ENCODE results near the gene PPP1R11.
A peak's percentile ranks its signal among the peaks of the same experiment; 100 is the strongest.
"Not testable (repeated sequence)": the region's sequence is repeated elsewhere in the genome, so short reads cannot be mapped to it uniquely, and the experiment has no call there.

PPP1R11 gene

GRCh38 chr6:30100154-30100553, 33.2 kb downstream of the PPP1R11 start:
- no peak for DNase-seq

DNA sequence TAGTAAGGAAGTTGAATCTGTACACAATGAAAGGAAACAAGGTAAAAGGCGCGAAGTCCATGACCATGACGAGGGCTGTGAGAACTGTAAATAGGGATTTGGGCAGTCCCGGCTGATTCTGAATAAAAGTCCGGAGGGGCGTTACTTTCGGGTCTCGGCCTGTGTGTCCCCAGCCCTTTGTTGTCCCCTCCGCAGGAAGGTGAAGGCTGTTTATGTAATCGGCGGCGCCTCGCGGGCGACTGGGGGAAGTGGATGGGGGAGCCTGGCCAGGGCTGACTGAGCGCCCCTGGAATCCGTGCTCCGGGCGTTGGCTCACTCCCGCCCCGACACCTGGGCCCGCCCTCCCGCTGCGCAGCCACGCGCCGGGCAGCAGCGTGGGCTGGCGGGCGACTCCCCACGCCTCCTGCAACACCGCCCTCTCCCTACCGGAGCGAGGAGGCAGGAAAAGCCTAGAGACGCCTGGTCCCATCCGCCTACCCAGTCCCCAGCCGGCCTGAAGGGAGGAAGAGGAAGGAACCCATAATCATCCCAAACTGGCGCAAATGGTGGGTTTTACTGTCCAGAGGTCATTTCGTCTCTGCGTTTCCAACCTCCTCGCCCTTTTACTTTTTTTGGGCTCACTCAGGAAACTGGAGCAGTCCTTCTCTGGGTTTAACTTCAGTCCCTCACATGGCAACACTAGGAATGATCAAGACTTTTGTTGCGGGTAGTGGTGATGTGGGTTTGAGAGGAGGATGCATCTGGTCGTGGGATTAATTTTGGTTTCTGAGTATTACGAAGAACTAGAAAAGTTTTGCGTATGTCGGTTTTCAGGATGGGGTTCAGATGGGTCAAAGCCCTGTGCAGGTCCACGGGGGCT, 33.8 kb downstream of the PPP1R11 start:
- DNase-seq: no peak

- DNase-seq: peak; percentile 45
Measured at GRCh38 chr6:30101444-30102413, 34.7 kb downstream of the PPP1R11 start.

DNA sequence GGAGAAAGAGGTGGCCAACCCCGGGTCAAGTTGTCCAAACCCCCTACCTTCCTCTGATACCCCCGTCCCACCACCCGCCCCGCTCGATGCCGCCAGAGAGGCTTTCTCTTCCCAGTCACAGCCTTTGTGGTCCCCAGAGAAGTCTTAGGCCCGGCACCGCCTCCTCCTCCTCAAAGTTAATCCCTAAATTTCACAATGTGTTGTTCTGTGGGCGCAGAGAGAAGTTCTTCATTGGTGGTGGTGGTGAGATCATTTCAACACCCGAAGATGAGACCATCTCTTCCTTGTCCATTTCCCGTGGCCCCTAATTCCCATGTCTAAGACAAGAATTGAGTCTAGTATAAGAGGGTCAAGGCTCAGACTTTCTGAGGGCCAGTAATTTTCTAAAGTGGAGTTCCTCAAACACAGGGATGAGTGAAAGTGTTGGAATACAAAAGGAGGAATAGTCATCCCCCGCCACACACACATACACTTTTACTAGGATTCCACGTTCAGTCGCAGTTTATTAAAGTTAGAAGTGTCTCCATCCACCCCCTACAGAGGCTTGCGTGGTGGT, 35.5 kb downstream of the PPP1R11 start:
- DNase-seq: no peak

DNA sequence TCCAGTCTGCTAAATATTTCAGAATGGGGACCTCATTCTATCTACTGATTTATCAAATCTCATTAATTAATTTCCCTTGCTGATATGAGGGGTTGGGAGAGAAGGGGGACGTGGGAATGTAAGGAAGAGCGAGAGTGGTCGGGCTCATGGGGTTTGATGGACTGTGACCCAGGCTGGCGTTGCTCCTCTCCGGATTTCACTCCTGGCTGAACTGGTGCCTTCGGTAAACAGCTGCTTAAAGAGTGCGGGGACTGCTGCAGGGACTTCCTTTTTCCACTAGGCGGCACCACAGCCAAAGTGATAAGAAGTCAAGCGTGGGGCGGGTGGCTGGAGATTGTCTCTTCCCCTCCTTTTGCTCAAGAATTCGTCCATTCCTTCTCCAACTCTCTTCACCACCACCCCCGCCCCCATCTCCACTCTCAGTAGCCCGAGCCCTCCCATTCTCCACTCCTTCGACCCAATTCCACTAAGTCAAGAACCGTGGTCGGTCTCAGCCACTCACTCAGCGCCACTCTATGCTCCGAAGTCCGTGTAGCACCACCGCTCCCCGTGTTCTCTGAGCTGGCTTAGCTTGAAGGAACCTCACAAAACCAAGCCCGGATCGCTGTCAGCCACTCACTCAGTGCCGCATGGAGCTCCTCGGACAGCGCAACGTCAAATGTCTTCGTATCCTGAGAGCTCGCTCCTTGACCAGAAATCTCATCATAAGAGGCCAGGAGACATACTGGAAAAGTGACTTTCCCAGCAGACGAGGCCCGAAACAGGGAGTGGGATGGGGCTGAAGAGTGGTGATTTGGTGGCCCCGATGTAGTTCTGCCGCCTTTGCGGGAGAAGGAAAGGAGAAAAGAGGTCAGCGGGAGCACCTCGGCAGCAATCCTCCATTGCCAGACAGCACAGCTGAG, 36.2 kb downstream of the PPP1R11 start:
- DNase-seq: peak; percentile 62

- no peak for DNase-seq
Measured at GRCh38 chr6:30103872-30104179, 36.8 kb downstream of the PPP1R11 start.

- DNase-seq: no peak
Measured at GRCh38 chr6:30104661-30105060, 37.7 kb downstream of the PPP1R11 start.

DNA sequence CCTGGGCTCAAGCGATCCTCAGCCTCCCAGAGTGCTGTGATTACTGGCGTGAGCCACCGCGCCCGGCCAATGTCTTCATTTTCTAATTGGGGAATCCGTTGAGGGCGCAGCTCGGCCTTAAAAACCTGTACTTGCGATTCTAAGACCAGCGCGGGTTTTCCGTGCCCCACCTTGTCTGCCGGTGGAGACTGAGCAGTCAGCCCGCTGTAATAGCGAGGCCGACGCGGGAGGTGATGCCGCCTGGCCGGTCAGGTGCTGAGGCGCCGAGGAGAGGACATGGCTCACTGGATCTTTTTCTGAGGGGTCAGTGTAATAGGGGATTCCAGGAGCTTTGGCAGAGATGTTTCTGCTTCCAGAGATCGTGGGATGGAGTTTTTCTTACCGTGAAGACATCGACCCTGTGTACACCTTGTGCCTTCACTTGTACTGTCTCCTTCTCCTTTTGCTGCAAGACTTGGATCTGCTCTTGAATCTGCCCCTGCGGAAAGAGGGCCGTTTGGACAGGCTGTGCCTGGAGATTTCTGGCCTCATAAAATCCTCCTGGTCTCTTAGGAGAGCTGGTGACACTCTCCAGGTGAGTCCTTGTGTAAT, 44.4 kb downstream of the PPP1R11 start:
- DNase-seq: no peak

DNA sequence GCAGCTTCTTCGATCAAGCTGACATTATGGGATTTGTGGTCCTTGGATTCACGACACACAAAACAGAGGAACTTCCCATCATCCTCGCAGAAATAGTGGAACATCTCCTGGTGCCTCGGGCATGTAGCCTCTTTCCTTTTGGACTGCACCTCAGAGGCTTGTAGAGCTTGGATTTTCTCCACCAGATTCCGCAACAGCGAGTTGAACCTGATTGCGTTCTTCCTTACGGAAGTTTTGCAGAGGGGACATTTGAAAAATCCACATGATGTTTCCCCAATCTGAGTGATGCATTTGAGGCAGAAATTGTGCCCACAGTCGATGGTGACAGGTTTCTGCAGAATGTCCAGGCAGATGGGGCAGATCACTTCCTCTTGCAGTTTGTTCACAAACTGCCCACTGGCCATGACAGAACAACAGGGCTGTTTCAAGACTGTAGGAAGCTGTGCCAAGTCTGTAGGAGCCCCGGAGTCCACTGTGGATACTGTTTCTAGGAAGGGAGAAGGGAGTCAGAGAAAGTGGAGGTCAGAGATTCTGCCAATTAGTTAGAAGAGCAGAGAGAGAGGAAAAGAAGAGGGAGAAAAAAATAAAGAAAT, 45.5 kb downstream of the PPP1R11 start:
- DNase-seq: no peak

DNA sequence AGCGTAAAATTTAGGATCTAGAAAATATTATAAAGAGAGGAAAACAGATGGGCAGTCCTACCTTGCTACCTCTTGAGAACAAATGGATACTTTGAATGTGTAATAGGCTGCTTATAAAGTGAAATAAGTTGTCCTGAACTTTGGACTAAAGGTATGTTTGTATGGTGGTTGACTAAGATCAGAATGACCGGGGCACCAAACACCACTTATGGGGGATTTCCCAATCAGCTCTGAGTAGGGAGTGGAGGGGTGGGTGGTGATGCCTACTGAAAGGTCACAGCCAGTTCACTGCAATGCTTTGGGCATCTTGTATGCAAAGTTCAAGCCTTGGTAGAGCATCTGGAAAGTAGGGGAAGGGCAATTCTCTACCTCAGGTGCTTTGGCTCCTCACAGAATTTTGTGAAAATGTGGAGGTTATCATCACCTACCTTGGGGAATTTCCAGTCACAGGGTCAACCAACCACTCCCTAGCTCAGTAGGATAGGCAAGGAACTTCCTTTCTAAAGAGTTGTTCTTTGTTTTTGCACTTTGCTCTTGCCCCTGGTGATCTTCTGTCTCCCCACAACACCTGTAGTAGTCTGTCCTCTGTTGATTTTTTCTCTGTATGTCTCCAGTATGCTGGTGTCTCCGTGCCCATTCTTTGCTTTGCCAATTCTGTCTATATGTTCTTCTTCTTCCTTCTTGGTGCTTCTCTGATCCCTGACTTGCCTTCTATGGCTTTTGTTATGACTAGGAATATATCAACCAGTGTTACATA, 46.2 kb downstream of the PPP1R11 start, which contains the start of gene TRIM31:
Gene TRIM31 (minus strand): TSS at position 88 of the 757 bp plus-strand sequence. CDS start 285 bp downstream, outside the sequence.
- no peak for DNase-seq

- no peak for DNase-seq
Measured at GRCh38 chr6:30113841-30114240, 46.8 kb downstream of the PPP1R11 start.

DNA sequence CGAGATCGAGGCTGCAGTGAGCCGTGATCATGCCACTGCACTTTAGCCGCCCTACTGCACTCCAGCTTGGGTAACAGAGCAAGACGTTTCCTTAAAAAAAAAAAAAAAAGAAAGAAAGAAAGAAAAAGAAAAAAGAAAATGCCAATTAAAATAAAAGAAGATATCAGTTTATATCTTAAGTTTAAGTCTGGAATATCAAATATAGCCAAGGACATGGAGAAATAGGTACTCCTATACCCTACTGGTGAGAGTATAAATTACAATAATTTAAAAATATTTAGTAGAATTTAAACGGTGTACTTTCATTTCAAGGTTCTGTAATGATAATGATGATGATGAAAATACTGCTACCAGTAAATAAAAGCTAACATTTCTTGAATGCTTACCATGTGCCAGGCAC, 49.7 kb downstream of the PPP1R11 start:
- no peak for DNase-seq

DNA sequence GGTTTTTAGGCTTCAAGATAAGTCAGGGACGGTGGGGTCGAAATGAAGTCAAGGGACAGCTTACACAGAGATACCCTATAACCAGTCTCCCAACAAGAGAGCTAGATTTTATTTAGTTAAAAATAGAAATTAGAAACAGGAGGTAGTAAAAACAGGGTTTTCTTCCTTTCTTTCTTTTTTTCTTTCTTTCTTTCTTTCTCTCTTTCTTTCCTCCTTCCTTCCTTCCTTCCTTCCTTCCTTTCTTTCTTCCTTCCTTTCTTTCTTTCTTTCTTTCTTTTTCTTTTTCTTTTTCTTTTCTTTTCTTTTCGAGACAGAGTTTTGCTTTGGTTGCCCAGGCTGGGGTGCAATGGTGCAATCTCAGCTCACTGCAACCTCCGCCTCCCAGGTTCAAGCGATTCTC, 51.7 kb downstream of the PPP1R11 start:
- not testable (repeated sequence) for DNase-seq

All from DMS 273 treated with DMSO at 0.1 percent for 48 hours (cell line).